GM12872 (cell line): ENCODE measurements around the gene FBXW4.

Experiments used
- TF ChIP-seq, protein P1 (sequence below): IDR thresholded peaks from 3 replicates; pipeline ENCODE4 v1.5.1; 2011; ENCODE audit warnings: low read depth, mild to moderate bottlenecking, low read length, moderate library complexity; ENCODE audit not compliant: insufficient read depth

Gene FBXW4

GRCh38 chr10:101695404-101695890, 477 bp upstream of the FBXW4 start:
- TF ChIP-seq, protein P1, sequence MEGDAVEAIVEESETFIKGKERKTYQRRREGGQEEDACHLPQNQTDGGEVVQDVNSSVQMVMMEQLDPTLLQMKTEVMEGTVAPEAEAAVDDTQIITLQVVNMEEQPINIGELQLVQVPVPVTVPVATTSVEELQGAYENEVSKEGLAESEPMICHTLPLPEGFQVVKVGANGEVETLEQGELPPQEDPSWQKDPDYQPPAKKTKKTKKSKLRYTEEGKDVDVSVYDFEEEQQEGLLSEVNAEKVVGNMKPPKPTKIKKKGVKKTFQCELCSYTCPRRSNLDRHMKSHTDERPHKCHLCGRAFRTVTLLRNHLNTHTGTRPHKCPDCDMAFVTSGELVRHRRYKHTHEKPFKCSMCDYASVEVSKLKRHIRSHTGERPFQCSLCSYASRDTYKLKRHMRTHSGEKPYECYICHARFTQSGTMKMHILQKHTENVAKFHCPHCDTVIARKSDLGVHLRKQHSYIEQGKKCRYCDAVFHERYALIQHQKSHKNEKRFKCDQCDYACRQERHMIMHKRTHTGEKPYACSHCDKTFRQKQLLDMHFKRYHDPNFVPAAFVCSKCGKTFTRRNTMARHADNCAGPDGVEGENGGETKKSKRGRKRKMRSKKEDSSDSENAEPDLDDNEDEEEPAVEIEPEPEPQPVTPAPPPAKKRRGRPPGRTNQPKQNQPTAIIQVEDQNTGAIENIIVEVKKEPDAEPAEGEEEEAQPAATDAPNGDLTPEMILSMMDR, result no peak

- TF ChIP-seq, protein P1, result no peak
Observed at GRCh38 chr10:101693978-101694673, 844 bp downstream of the FBXW4 start.

GRCh38 chr10:101693651-101693977, 1.4 kb downstream of the FBXW4 start:
- TF ChIP-seq, protein P1, result no peak

GRCh38 chr10:101691081-101691480, 3.9 kb downstream of the FBXW4 start:
- TF ChIP-seq, protein P1, result no peak

DNA sequence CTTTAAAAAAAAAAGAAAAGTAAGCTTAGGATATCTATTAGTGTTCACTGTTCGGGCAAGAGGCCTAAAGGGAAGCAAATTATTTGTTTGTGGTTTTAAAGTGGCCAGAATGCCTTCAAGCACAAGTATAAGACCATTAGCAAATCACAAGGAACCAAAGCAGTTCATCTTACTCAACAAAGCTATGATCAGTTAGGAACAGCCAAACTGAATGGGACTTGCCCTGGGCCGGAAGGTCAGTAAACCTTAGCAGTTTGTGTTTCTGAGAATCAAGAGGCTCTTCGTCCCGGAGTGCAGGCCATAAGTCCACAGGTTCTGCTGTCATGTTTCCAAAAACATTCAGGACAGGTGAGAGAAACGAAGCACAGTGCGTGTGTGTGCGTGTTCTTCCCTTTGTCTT, 4.5 kb downstream of the FBXW4 start:
- TF ChIP-seq, protein P1, result no peak

- TF ChIP-seq, protein P1, result no peak
Observed at GRCh38 chr10:101687071-101687658, 7.8 kb downstream of the FBXW4 start.

- TF ChIP-seq, protein P1, result no peak
Observed at GRCh38 chr10:101686133-101686925, 8.6 kb downstream of the FBXW4 start.
